A549 treated with AZD2906 at 1 μM for 4 hours (cell line): ENCODE data around the gene LRRC15. TPM values are rescaled to one million over a fixed set of nuclear protein-coding genes. Genes with fewer than 3 reads are reported as not detected.

Experiments
- total RNA-seq: library from RNA; stranded (reverse); fragments of 200-300 nt; extraction: Qiagen RNA extraction; gene quantifications from 5 replicates; pipeline ENCODE4 v1.2.3, GENCODE V29; 2022

Gene LRRC15
- total RNA-seq: 0.13 to 0.17 TPM (median 0.15 TPM) in 5 replicates

DNA sequence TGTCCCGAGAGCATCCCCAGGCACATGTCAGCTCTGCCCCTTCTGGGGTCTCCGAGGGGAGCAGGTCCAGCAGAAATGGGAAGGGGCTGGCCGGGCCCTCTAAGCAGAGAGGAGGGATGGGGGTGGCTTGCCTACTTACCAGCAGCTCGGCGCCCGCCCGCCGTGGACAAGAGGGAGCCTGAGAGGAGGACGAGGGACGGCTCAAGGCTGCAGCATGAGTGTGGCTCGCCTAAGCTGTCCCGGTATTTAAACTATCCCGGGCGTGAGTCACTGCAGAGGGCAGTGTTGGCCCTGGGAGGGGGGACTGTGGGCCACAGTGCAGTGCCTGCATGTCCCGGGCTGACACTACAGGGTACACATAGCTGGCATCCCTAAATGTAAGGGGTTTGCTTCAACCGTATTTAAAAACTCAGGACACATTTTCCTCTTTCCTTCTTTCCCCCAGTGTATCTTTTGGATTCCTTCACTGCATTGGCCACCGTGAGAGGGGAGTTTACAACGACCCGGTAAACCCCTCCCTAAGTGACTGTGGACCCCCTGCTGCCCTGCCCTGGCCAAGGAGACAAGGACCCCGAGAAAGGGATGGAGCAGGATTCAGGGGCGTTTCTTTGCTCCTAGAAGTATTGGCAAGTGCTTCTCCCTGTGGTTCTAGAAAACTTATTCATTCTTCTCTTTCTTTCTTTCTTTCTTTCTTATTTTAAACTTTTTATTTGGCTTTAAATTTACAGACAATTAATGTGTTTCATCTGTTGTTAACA, at the start of gene LRRC15:
Gene LRRC15 (minus strand): TSS at position 222 of the 758 bp plus-strand sequence. CDS start 8,700 bp downstream, outside the sequence.

DNA sequence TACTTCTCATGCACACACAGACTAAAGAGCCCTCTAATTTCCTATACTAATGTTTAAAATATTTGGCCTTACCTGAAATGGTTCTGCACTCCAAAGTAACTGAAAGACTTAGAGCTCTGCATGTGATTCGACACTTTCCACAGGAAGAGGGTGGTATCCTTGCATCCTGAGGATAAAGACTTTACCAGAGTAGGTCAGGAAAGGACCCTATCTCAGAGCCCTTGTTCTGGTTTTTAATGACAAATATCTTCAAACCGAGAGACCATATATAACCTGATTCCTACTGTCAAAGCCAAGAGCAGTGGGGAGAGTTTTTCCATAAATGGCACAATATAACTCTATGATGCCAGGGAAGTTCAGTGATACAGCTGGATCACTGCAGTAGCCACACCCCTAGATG, 29.6 kb upstream of the LRRC15 start, which contains the start of gene GP5:
Gene GP5 (minus strand): TSS at position 101 of the 400 bp plus-strand sequence. CDS start 984 bp downstream, outside the sequence.

DNA sequence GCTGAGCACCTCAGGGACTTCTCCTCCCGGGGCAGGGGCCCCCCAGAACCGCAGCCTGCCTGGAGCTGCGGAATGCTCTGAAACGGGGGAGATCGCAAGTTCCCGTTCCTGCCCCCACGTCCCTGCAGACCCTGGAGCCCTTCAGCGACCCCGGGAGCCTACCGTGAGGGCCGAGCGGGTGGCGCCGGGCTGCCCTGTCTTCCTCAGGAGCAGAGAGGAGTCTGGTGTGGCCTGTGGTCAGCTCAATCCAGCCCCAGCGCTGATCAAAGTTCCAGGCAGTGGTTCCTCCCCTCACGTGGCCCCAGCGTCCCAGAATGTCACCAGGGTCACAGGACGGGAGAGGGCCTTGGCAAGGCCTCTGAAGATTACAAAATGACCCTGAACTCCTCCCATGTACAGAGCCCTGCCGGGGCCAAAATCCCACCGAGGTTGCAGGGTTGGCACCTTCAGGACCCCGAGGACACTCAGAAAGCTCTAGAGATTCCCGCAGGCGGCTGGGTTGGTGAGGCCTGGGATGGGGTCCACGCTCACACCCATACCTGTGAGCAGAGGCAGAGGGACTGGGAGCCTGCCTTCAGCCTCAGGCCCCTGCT, 18.4 kb downstream of the LRRC15 start, which contains the start of gene CPN2:
Gene CPN2 (minus strand): TSS at position 249 of the 593 bp plus-strand sequence. CDS start 8,626 bp downstream, outside the sequence.

Other genes starting within 250 kb of the LRRC15 start
- 7.9 to 11.3 TPM (median 10.0 TPM) in 5 replicates for gene HES1, start 233.6 kb downstream of the LRRC15 start, total RNA-seq
- not detected in 5 replicates for gene CPN2, start 18.4 kb downstream of the LRRC15 start, total RNA-seq
- 0.01 to 0.02 TPM in 2 of 5 replicates, not detected in the others for gene GP5, start 29.5 kb upstream of the LRRC15 start, total RNA-seq
- gene ATP13A3, start 117.3 kb upstream of the LRRC15 start, total RNA-seq: 19.6 to 37.9 TPM (median 27.5 TPM) in 5 replicates